NCI-H146 treated with DMSO at 0.1 percent for 48 hours (cell line): Measurements from ENCODE around the gene LIMS1.
"Not testable (repeated sequence)": the region's sequence is repeated elsewhere in the genome, so short reads cannot be mapped to it uniquely, and the experiment has no call there.

Experiments used
- DNase-seq: peaks from one replicate; lab custom pipeline; 2025; ENCODE audit not compliant: unreplicated experiment; lab: John Stamatoyannopoulos, UW

Gene LIMS1

GRCh38 chr2:108632332-108633160, 98.3 kb downstream of the LIMS1 start:
- peak; percentile 90 for DNase-seq

- peak; percentile 65 for DNase-seq
Measured at GRCh38 chr2:108633409-108633808, 99.1 kb downstream of the LIMS1 start.

GRCh38 chr2:108634011-108634410, 99.7 kb downstream of the LIMS1 start:
- DNase-seq, result peak; percentile 51

DNA sequence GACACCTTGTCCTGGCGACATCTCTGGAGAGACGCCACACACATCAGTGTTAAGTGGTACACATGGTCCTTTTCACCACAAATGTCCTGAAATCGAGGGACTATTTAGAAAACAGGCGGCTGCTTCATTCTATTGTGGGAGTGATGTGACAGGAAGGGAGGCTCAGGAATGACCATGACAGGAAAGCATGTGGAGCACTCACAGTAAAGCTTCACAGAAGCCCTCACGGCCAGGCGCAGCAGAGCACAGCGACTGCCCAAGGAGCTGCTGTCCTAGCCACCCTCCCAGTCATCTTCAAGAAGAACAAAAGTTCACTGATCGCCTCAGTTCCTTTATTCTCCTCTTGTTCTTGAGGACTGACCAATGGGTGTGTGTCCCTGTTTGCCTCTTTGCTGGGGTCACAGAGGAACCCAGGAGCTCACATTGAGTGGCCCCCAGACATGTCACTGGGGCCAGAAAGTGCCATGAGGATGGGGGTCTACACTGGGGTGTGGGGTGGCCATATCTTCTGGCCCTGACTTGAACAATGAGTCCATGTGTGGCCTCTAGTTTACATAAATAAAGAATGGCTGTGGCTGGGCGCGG, 100.4 kb downstream of the LIMS1 start:
- no peak for DNase-seq

- no peak for DNase-seq
Measured at GRCh38 chr2:108635630-108636354, 101.5 kb downstream of the LIMS1 start.

DNA sequence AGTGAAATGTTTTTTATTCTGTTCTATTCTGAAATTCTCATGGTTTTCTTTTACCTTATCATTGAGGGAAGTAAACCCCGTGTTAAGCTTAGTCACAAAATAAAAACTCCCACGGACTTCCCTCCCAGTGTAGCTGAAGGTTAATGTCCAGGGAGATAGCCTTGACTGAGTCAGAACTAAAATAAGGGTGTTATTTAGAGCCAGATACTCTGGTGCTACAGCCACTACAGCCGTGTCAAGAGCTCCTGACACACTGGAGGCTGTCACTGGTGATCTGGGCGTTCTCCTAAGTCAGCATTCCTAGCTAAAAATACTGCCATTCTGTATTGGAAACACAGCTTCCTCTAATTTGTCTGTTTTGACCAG, 103.0 kb downstream of the LIMS1 start:
- DNase-seq, result no peak

GRCh38 chr2:108640731-108641130, 106.5 kb downstream of the LIMS1 start:
- no peak for DNase-seq

DNA sequence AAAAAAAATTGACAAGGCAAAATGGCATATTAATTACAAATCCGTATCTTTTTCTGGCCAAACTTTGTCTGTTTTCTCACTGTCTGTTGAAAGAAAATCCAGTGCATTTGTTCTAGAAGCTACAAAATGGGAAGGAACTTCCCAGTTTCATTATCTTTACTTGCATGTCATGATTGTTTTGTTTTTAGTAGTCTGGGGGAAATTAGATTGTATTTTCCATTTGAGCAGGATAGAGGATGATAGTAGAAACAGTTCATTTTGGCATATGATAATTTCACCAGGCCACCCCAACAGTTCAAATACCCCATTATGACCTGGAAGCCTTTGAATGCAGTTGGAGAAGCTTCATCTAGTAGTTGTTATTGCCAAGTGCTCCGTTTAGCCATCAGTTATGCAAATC, 107.5 kb downstream of the LIMS1 start:
- no peak for DNase-seq

GRCh38 chr2:108643261-108643849, 109.1 kb downstream of the LIMS1 start:
- no peak for DNase-seq

GRCh38 chr2:108643862-108644261, 109.6 kb downstream of the LIMS1 start:
- not testable (repeated sequence) for DNase-seq

GRCh38 chr2:108644446-108644845, 110.2 kb downstream of the LIMS1 start:
- not testable (repeated sequence) for DNase-seq

- not testable (repeated sequence) for DNase-seq
Measured at GRCh38 chr2:108648796-108649195, 114.5 kb downstream of the LIMS1 start.

- not testable (repeated sequence) for DNase-seq
Measured at GRCh38 chr2:108650465-108650864, 116.2 kb downstream of the LIMS1 start.

DNA sequence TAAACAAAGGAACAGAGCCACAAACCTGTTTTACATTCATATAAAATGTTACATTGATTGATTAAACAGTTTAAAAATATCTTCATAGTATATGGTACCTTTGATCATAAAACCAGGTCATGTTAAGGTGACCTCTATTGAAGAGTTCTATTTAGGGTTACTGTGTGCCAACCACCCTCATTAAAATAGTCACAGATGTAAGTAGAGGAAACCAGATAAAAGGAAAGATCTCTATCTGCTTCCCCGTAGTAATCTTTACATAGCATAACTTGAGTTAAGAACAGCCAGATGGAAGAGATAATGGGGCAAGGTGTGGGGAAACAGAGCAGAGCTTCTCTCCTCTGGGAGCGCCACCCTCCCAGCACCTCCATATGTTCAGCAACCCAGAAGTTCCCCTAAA, 117.2 kb downstream of the LIMS1 start:
- not testable (repeated sequence) for DNase-seq

DNA sequence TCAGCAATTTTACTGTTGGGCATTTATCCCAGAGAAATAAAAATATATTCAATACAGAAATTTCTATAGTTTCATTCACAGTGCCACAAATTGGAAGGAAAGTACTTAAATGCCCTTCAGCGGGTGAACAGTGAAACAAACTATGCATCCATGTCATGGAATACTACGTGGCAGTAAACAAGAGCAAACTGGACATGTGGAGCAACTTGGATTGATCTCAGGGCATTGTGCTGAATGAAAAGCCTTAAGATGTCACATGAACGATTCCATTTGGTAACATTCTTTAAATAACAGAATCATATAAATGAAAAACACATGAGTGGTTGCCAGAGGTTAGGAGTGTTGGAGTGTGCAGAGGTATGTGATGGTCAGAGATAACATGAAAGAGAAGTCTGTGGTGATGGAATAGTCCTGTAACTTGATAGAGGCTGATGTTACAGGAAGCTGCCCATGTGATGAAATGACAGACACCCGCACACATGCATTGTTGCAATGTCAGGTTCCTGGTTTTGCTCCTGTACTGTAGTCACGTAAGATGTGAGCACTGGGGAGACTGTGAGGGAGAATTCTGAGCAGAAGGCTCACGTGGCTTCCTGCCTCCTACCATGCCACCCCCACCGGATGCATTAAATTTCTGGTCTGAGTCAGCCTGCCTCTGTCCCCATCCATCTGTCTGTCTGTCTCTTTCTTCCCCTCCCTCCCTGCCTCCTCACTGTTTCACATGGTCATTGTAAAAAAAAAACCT, 118.1 kb downstream of the LIMS1 start:
- not testable (repeated sequence) for DNase-seq

GRCh38 chr2:108653425-108653824, 119.2 kb downstream of the LIMS1 start:
- not testable (repeated sequence) for DNase-seq

- DNase-seq, result not testable (repeated sequence)
Measured at GRCh38 chr2:108653849-108654248, 119.6 kb downstream of the LIMS1 start.

- DNase-seq, result not testable (repeated sequence)
Measured at GRCh38 chr2:108654521-108655125, 120.4 kb downstream of the LIMS1 start.

DNA sequence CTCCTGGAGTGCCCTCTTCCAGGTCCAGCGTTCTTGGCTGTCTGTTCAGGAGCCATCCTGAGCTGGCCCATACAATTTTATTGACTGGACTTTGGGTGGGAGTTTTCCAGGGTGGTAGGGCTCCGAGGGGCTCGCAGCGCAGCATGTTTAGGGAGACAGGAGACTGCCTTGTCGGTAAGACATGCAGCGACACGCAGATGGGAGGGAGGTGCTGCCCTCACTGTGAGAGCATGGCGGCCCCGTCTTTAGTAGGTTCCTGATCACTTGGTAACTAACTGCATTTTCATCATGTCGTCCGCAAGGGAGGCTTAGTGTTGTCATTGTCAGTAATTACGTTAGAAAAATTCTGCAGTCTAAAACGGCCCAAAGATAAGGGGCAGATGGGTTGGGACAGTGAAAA, 121.0 kb downstream of the LIMS1 start:
- DNase-seq, result not testable (repeated sequence)

GRCh38 chr2:108656282-108656681, 122.0 kb downstream of the LIMS1 start:
- not testable (repeated sequence) for DNase-seq
